Astrocyte (in vitro differentiated cells and primary cell): ENCODE data around the gene DLGAP1.

Experiments used
- EZH2 ChIP-seq: IDR thresholded peaks from 2 replicates; pipeline ENCODE4 v1.6.1; 2012; ENCODE audit warnings: mild to moderate bottlenecking, low read length, inconsistent platforms; ENCODE audit not compliant: insufficient read depth
- TF ChIP-seq, protein P1 (sequence below): IDR thresholded peaks from 2 replicates; pipeline ENCODE4 v1.5.1; 2011; ENCODE audit warnings: low read depth, mild to moderate bottlenecking, inconsistent platforms, low read length, moderate library complexity; ENCODE audit not compliant: insufficient read depth

DNA sequence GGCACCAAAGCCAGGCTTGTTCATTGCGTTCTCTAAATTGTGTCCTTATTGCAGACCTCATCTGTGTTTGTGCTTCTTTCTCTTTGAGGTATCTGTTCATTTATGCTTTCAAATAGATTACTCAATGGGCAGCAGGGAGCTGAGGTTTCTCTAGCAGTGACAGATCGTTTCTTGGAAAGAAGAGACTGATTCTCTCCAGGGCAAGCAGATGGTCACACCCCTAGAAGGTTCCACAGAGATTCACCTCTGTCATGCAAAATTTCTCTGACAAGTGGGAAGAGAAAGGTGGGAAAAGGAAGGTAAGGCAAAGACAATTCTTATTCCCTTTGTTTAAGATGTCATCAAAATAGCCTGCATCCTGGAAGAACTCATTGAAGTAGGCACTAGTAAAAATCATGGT lies 14.0 kb downstream of the DLGAP1 start:
- TF ChIP-seq, protein P1, sequence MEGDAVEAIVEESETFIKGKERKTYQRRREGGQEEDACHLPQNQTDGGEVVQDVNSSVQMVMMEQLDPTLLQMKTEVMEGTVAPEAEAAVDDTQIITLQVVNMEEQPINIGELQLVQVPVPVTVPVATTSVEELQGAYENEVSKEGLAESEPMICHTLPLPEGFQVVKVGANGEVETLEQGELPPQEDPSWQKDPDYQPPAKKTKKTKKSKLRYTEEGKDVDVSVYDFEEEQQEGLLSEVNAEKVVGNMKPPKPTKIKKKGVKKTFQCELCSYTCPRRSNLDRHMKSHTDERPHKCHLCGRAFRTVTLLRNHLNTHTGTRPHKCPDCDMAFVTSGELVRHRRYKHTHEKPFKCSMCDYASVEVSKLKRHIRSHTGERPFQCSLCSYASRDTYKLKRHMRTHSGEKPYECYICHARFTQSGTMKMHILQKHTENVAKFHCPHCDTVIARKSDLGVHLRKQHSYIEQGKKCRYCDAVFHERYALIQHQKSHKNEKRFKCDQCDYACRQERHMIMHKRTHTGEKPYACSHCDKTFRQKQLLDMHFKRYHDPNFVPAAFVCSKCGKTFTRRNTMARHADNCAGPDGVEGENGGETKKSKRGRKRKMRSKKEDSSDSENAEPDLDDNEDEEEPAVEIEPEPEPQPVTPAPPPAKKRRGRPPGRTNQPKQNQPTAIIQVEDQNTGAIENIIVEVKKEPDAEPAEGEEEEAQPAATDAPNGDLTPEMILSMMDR, result no peak
- no peak for TF ChIP-seq EZH2
